Epithelial cell of esophagus (primary cell): ENCODE results near the gene TOMM5.

Source experiments
- DNase-seq: peaks from one replicate; pipeline ENCODE4 v3.0.0; 2010; ENCODE audit warnings: low read depth
- H3K4me3 ChIP-seq: 2 replicates; pipeline ENCODE4 v1.5.1; 2011; ENCODE audit warnings: mild to moderate bottlenecking, low read length, control low read depth
- CTCF ChIP-seq: IDR thresholded peaks from 2 replicates; pipeline ENCODE4 v1.5.1; 2011; ENCODE audit warnings: low read depth, mild to moderate bottlenecking, low read length, control low read depth, inconsistent platforms; ENCODE audit not compliant: insufficient read depth; ENCODE audit errors: missing control alignments

The TOMM5 gene

GRCh38 chr9:37555786-37556185 is 36.6 kb downstream of the TOMM5 start:
- no peak overlapping the region for H3K4me3 ChIP-seq
- no peak for TF ChIP-seq CTCF
- no peak for DNase-seq

GRCh38 chr9:37554318-37554717 is 38.1 kb downstream of the TOMM5 start:
- TF ChIP-seq CTCF = no peak
- no peak for DNase-seq
- H3K4me3 ChIP-seq = no peak overlapping the region

GRCh38 chr9:37551888-37552287 is 40.5 kb downstream of the TOMM5 start:
- TF ChIP-seq CTCF = no peak
- DNase-seq = no peak
- no peak overlapping the region for H3K4me3 ChIP-seq

GRCh38 chr9:37551468-37551867 is 40.9 kb downstream of the TOMM5 start:
- DNase-seq = no peak
- no peak overlapping the region for H3K4me3 ChIP-seq
- TF ChIP-seq CTCF = no peak

- DNase-seq = no peak
- TF ChIP-seq CTCF = no peak
- H3K4me3 ChIP-seq = no peak overlapping the region
Measured at GRCh38 chr9:37550781-37551180, 41.6 kb downstream of the TOMM5 start.

- no peak for TF ChIP-seq CTCF
- DNase-seq = peak; percentile 57
Measured at GRCh38 chr9:37549527-37549926, 42.9 kb downstream of the TOMM5 start.

GRCh38 chr9:37547328-37547878 is 45.0 kb downstream of the TOMM5 start:
- DNase-seq = no peak
- no peak for TF ChIP-seq CTCF
- no peak overlapping the region for H3K4me3 ChIP-seq

More at GRCh38 chr9:37549527-37549926, 42.9 kb downstream of the TOMM5 start:
- no peak overlapping the region for H3K4me3 ChIP-seq
